Bronchial epithelial cell (primary cell): Measurements from ENCODE around the gene THSD4. TPM values are rescaled to one million over a fixed set of nuclear protein-coding genes. Genes with fewer than 3 reads are reported as not detected.

ENCODE experiments used
- DNase-seq: peaks from one replicate; pipeline ENCODE4 v3.0.0-alpha.2; 2010; ENCODE audit warnings: low read depth
- FAIRE-seq: peaks from 2 replicates; lab custom pipeline; 2011; peaks lifted over from hg19 to GRCh38; lab: Jason Lieb, UNC
- H3K27me3 ChIP-seq: 2 replicates; pipeline ENCODE4 v1.5.1; 2011; ENCODE audit warnings: low read length; ENCODE audit not compliant: control insufficient read depth, insufficient read depth
- H3K36me3 ChIP-seq: 2 replicates; pipeline ENCODE4 v1.5.1; 2011; ENCODE audit warnings: low read length; ENCODE audit not compliant: control insufficient read depth, insufficient read depth
- H3K4me3 ChIP-seq: 2 replicates; pipeline ENCODE4 v1.5.1; 2011; ENCODE audit warnings: mild to moderate bottlenecking, low read depth, low read length, control low read depth
- CTCF ChIP-seq: IDR thresholded peaks from 2 replicates; pipeline ENCODE4 v1.5.1; 2011; ENCODE audit warnings: mild to moderate bottlenecking, moderate library complexity, low read length, control low read depth, inconsistent platforms; ENCODE audit not compliant: insufficient read depth, severe bottlenecking
- total RNA-seq: library from RNA; depleted of rRNA; stranded (reverse); fragments of >200 nt; gene quantifications from 2 replicates; pipeline ENCODE4 v1.2.1, GENCODE V29; 2014

Gene THSD4
- total RNA-seq, 1 donor from 2014 or later = 14.5 TPM

- H3K36me3 ChIP-seq = peaks cover 9% of the 10 kb centered on the region
- no peak overlapping the region for H3K4me3 ChIP-seq
- FAIRE-seq (no peak), DNase-seq (no peak)
- no peaks in the 10 kb centered on the region for H3K27me3 ChIP-seq
- TF ChIP-seq CTCF = no peak
These were observed 707.8 kb downstream of the THSD4 start for GRCh38 chr15:71822890-71823630.

- no peak for TF ChIP-seq CTCF
- no peaks in the 10 kb centered on the region for H3K27me3 ChIP-seq
- DNase-seq = no peak
- H3K4me3 ChIP-seq = no peak overlapping the region
- peaks cover 10% of the 10 kb centered on the region for H3K36me3 ChIP-seq
- FAIRE-seq = no peak
These were observed 708.5 kb downstream of the THSD4 start for GRCh38 chr15:71823801-71824200.

- DNase-seq = no peak
- Histone ChIP-seq H3K36me3 (peaks cover 14% of the 10 kb centered on the region), H3K27me3 (no peaks in the 10 kb centered on the region), H3K4me3 (no peak overlapping the region)
- FAIRE-seq = no peak
- no peak for TF ChIP-seq CTCF
These were observed 709.9 kb downstream of the THSD4 start for GRCh38 chr15:71825021-71825730.

GRCh38 chr15:71826196-71826595 lies 710.9 kb downstream of the THSD4 start:
- no peak for TF ChIP-seq CTCF
- peaks cover 15% of the 10 kb centered on the region for H3K36me3 ChIP-seq
- no peak overlapping the region for H3K4me3 ChIP-seq
- DNase-seq (no peak), FAIRE-seq (no peak)
- no peaks in the 10 kb centered on the region for H3K27me3 ChIP-seq

- no peak overlapping the region for H3K4me3 ChIP-seq
- peaks cover 15% of the 10 kb centered on the region for H3K36me3 ChIP-seq
- no peak for TF ChIP-seq CTCF
- DNase-seq (no peak), FAIRE-seq (no peak)
- H3K27me3 ChIP-seq = no peaks in the 10 kb centered on the region
These were observed 715.7 kb downstream of the THSD4 start for GRCh38 chr15:71830981-71831380.

Other genes starting within 250 kb of the THSD4 start
- 0.79 and 1.3 TPM in 2 replicates for gene THAP10, start 223.0 kb upstream of the THSD4 start, total RNA-seq
- 4.7 and 5.5 TPM in 2 replicates for gene LRRC49, start 222.6 kb upstream of the THSD4 start, total RNA-seq